GM12878 (cell line): ENCODE results near the gene DNAJA1. TPM values are rescaled to one million over a fixed set of nuclear protein-coding genes. Genes with fewer than 3 reads are reported as not detected.

Experiments
- ATAC-seq: fragments of 200-7000 bp; cut with Tn5 transposase; 3 replicates; pipeline ENCODE4 v1.9.1; 2020; ENCODE audit warnings: mild to moderate bottlenecking, moderate library complexity
- BruUV-seq: library from RNA; stranded (reverse); fragments of 400-500 nt; replicated peaks from 2 replicates; lab custom pipeline; 2021; lab: Mats Ljungman, UMichigan
- CTCF ChIA-PET: fragments of 300-600 bp; sonication (Branson Sonifier 250); formaldehyde crosslinking; extraction: SDS; loops from one replicate; lab custom pipeline; 2021; ENCODE audit warnings: inconsistent platforms; lab: Yijun Ruan, JAX
- POLR2A ChIA-PET: fragments of 350-600 bp; formaldehyde crosslinking; extraction: SDS; loops from one replicate; lab custom pipeline; 2021; ENCODE audit warnings: inconsistent platforms; lab: Charles Lee
- RAD21 ChIA-PET: fragments of 300-600 bp; sonication (Branson Sonifier 250); formaldehyde crosslinking; loops from one replicate; lab custom pipeline; 2023; ENCODE audit warnings: antibody characterized with exemption; ENCODE audit not compliant: unreplicated experiment; lab: Charles Lee
- SMC1A ChIA-PET: fragments of 300-600 bp; sonication (Branson Sonifier 250); formaldehyde crosslinking; loops from one replicate; lab custom pipeline; 2023; ENCODE audit not compliant: unreplicated experiment, uncharacterized antibody; lab: Charles Lee
- DNase-seq: peaks from one replicate; pipeline ENCODE4 v3.0.0-alpha.2; 2011; ENCODE audit warnings: low read depth, low spot score
- FAIRE-seq: peaks from 3 replicates; lab custom pipeline; 2011; peaks lifted over from hg19 to GRCh38; lab: Jason Lieb, UNC
- H2AFZ ChIP-seq: 2 replicates; pipeline ENCODE4 v1.6.0; 2011; ENCODE audit warnings: low read depth, low read length, control low read depth; ENCODE audit not compliant: control insufficient read depth
- H3K27ac ChIP-seq: 2 replicates; pipeline ENCODE4 v1.5.1; 2011; ENCODE audit warnings: control low read depth; ENCODE audit not compliant: control insufficient read depth, insufficient read depth
- H3K27me3 ChIP-seq, 2 experiments: replicated peaks in 1 of 2; 2 replicates each; pipeline versions ENCODE4 v1.6.0 to v1.6.1; 2011; ENCODE audit warnings: low read length in 1 of 2; ENCODE audit not compliant: control insufficient read depth in 2 of 2, insufficient read depth in 2 of 2
- H3K36me3 ChIP-seq, 2 experiments: 2 replicates each; pipeline ENCODE4 v1.5.1; 2011; ENCODE audit warnings: low read length in 1 of 2; ENCODE audit not compliant: control insufficient read depth in 2 of 2, insufficient read depth in 2 of 2
- H3K4me1 ChIP-seq: 2 replicates; pipeline ENCODE4 v1.6.1; 2011; ENCODE audit warnings: mild to moderate bottlenecking, low read length, moderate library complexity, mixed read lengths; ENCODE audit not compliant: control insufficient read depth, insufficient read depth
- H3K4me2 ChIP-seq: 2 replicates; pipeline ENCODE4 v1.6.0; 2011; ENCODE audit warnings: control low read depth; ENCODE audit not compliant: control insufficient read depth, insufficient read depth
- H3K4me3 ChIP-seq: fragments of 200-600 bp; sonication (generic); 2 replicates; pipeline ENCODE4 v1.5.1; 2016
- H3K79me2 ChIP-seq: 2 replicates; pipeline ENCODE4 v1.6.0; 2011; ENCODE audit warnings: low read length; ENCODE audit not compliant: control insufficient read depth, insufficient read depth
- H3K9ac ChIP-seq: 2 replicates; pipeline ENCODE4 v1.8.0; 2011; ENCODE audit warnings: low read length, control low read depth, mixed read lengths; ENCODE audit not compliant: control insufficient read depth, insufficient read depth
- H3K9me3 ChIP-seq: replicated peaks from 3 replicates; pipeline ENCODE4 v1.5.1; 2011; ENCODE audit warnings: mild to moderate bottlenecking, low read length; ENCODE audit not compliant: control insufficient read depth, insufficient read depth
- H4K20me1 ChIP-seq: 2 replicates; pipeline ENCODE4 v1.6.0; 2011; ENCODE audit not compliant: control insufficient read depth, insufficient read depth
- E2F4 ChIP-seq: IDR thresholded peaks from 2 replicates; pipeline ENCODE4 v1.6.1; 2012; ENCODE audit warnings: low read depth, low read length, improper control_type of control experiment
- MTA3 ChIP-seq: IDR thresholded peaks from 2 replicates; pipeline ENCODE4 v1.6.1; 2012; ENCODE audit warnings: low read length, inconsistent platforms, borderline replicate concordance
- TCF7 ChIP-seq: IDR thresholded peaks from 2 replicates; pipeline ENCODE4 v1.6.1; 2014; ENCODE audit warnings: antibody characterized with exemption, borderline replicate concordance
- WRNIP1 ChIP-seq: IDR thresholded peaks from 2 replicates; pipeline ENCODE4 v1.6.1; 2011; ENCODE audit warnings: low read depth, low read length, improper control_type of control experiment, borderline replicate concordance
- WGBS: methylation state at CpG from one replicate; pipeline ENCODE4 v1.1.6; 2016; ENCODE audit warnings: low lambda C conversion rate; ENCODE audit not compliant: insufficient replicate concordance, insufficient coverage; ENCODE audit errors: missing lambda C conversion rate; 5-methylcytosine and 5-hydroxymethylcytosine counted together
- in situ Hi-C: fragments of 300-500 bp; cut with MboI; formaldehyde crosslinking; loops from 9 replicates; pipeline ENCODE4 v1.14.3; 2018; ENCODE audit warnings: mixed read lengths
- intact Hi-C: fragments of 100-400 bp; cut with micrococcal nuclease; formaldehyde crosslinking; loops from one replicate; pipeline ENCODE4 v1.14.2; 2022; ENCODE audit not compliant: unreplicated experiment
- polyA plus RNA-seq, 11 experiments: library from polyadenylated mRNA; depleted of rRNA in 4 of 11; unstranded in 6 of 11; stranded (reverse) in 5 of 11; fragments of >200 nt; fragmentation: Nextera tagmentation in 4 of 11; fragmentation: Illumina TruSeq in 1 of 11; extraction: Ambion mirVana in 4 of 11; extraction: Trizol in 1 of 11; gene quantifications; 1 replicate in 1 of 11; 2 replicates in 10 of 11; pipeline versions ENCODE4 v1.2.1 to v1.2.3, GENCODE V29; 2011 to 2016; ENCODE audit warnings: inconsistent platforms in 2 of 11, missing spikeins in 2 of 11, low read depth in 1 of 11
- total RNA-seq, 4 experiments: library from RNA; depleted of rRNA in 3 of 4; stranded (reverse); fragments of >200 nt in 3 of 4; fragmentation: Illumina TruSeq in 1 of 4; extraction: Trizol in 1 of 4; gene quantifications; 2 replicates each; pipeline versions ENCODE4 v1.2.1 to v1.2.3, GENCODE V29; 2013 to 2021

The DNAJA1 gene
- total and polyA plus RNA-seq, 10 of the 15 experiments (the other 5 are each of a cell fraction or from before 2014, with no cell fraction given): 69.7 to 206 (median 146) TPM

DNA sequence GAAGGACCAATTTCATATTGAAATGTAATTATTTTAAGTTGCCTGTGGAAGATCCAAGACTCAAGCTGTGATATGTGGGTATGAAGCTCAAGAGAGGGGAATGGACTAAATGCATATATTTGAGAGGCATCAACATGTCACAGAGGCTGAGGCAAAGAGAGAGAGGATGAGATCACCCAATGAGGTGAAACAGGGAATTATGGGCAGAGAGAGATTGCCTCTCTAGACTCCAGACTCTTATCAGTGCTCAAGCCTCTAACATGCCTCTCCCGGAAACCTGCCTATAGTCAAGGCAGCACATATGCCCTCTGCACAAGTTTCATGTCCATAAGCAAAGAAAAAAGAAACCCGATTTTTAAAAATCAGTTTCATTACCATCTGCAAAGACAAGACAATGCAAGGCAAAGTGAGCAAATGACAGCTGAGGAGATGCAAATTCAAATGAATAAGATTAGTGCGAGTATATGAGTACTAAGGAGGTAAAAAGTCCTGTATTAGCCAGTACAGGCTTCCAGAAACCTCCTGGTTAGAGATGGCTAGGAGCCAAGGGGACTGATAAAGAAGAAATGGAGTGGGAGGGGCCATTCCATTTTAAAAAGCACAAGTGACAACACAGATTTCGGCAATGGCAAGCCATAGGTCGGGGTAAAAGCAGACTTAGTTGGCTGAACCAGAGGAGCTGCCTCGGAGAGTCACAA, 33.0 kb upstream of the DNAJA1 start:
- Histone ChIP-seq H3K27ac (no peak overlapping the region), H2AFZ (no peak overlapping the region), H3K79me2 (peaks cover 4% of the 10 kb centered on the region), H3K4me3 (no peak overlapping the region), H3K9me3 (no peaks in the 10 kb centered on the region), H4K20me1 (no peaks in the 10 kb centered on the region; the same call in 1 of the 2 replicates), H3K36me3 (peaks cover 3 to 25% of the 10 kb centered on the region in 2 experiments), H3K27me3 (no peaks in the 10 kb centered on the region), H3K4me2 (no peak overlapping the region), H3K9ac (no peak overlapping the region), H3K4me1 (no peaks in the 10 kb centered on the region)
- in situ Hi-C loops: no loop called here
- intact Hi-C loops: no loop called here
- no peak for ATAC-seq
- CTCF ChIA-PET: interaction anchor here (1.1 to 1.5 kb wide), 2 partner anchors 34 to 412 kb away, joined by 3 to 5 read pairs; no protein-coding TSS in a partner anchor
- no peak for DNase-seq
- BruUV-seq: no TSS peak
- WGBS: 89% methylated on average over 6 of the region's 6 CpGs
- SMC1A ChIA-PET: interaction anchor here (0.5 to 1.0 kb wide), 3 partner anchors 18 to 234 kb away, joined by 3 to 4 read pairs (median 4); no protein-coding TSS in a partner anchor
- no peak for FAIRE-seq
- RAD21 ChIA-PET: no interaction called here
- POLR2A ChIA-PET: no interaction called here
- TF ChIP-seq E2F4 (no peak), MTA3 (no peak), TCF7 (no peak), WRNIP1 (no peak)
